Bronchial epithelial cell (primary cell): Measurements from ENCODE around the gene LDB3. TPM values are rescaled to one million over a fixed set of nuclear protein-coding genes. Genes with fewer than 3 reads are reported as not detected.

Experiments
- DNase-seq: peaks from one replicate; pipeline ENCODE4 v3.0.0-alpha.2; 2010; ENCODE audit warnings: low read depth
- FAIRE-seq: peaks from 2 replicates; lab custom pipeline; 2011; peaks lifted over from hg19 to GRCh38; lab: Jason Lieb, UNC
- H3K27me3 ChIP-seq: 2 replicates; pipeline ENCODE4 v1.5.1; 2011; ENCODE audit warnings: low read length; ENCODE audit not compliant: control insufficient read depth, insufficient read depth
- H3K36me3 ChIP-seq: 2 replicates; pipeline ENCODE4 v1.5.1; 2011; ENCODE audit warnings: low read length; ENCODE audit not compliant: control insufficient read depth, insufficient read depth
- H3K4me3 ChIP-seq: 2 replicates; pipeline ENCODE4 v1.5.1; 2011; ENCODE audit warnings: mild to moderate bottlenecking, low read depth, low read length, control low read depth
- total RNA-seq: library from RNA; depleted of rRNA; stranded (reverse); fragments of >200 nt; gene quantifications from 2 replicates; pipeline ENCODE4 v1.2.1, GENCODE V29; 2014
- TF ChIP-seq, protein P1 (sequence below): IDR thresholded peaks from 2 replicates; pipeline ENCODE4 v1.5.1; 2011; ENCODE audit warnings: mild to moderate bottlenecking, moderate library complexity, low read length, control low read depth, inconsistent platforms; ENCODE audit not compliant: insufficient read depth, severe bottlenecking

The LDB3 gene
- total RNA-seq, 1 donor from 2014 or later, result not detected

DNA sequence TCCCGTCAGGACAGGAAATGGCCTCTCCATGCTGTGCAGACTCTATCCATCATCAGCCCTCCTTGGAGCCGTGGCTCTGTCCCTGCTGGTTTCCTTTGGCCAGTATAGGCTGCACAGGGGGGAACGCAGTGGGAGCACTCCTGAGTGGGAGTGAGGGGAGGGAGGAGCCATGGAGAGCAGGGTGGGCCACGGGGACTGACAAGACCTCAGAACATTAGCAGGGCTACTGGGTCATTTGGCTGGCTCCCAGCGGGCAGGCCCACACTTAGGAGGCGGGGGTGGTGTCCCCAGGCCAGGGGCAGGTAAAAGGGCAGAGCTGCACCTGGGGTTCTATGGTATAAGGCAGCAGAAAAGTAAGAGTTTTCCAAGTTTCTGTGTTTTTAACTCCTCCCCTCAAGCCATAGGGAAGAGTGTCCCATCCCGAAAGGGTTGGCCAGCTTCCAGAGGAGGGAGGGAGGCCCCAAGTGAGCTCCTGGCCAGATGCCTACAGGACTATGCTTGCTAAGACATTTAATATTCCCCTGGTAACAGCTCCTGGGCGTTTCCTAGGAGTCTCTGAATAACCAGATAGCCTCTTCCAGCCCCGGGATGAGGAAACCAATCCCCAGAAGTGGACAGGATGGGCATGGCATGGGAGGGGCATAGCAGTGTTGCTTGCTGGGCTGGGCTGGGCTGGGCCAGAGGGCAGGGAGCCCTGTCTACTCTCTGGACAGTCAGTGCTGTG lies 19.4 kb upstream of the LDB3 start:
- TF ChIP-seq, protein P1, sequence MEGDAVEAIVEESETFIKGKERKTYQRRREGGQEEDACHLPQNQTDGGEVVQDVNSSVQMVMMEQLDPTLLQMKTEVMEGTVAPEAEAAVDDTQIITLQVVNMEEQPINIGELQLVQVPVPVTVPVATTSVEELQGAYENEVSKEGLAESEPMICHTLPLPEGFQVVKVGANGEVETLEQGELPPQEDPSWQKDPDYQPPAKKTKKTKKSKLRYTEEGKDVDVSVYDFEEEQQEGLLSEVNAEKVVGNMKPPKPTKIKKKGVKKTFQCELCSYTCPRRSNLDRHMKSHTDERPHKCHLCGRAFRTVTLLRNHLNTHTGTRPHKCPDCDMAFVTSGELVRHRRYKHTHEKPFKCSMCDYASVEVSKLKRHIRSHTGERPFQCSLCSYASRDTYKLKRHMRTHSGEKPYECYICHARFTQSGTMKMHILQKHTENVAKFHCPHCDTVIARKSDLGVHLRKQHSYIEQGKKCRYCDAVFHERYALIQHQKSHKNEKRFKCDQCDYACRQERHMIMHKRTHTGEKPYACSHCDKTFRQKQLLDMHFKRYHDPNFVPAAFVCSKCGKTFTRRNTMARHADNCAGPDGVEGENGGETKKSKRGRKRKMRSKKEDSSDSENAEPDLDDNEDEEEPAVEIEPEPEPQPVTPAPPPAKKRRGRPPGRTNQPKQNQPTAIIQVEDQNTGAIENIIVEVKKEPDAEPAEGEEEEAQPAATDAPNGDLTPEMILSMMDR, result no peak
- Histone ChIP-seq H3K36me3 (no peaks in the 10 kb centered on the region), H3K27me3 (peaks cover 3% of the 10 kb centered on the region), H3K4me3 (no peak overlapping the region)
- no peak for FAIRE-seq
- DNase-seq, result peak; percentile 70

DNA sequence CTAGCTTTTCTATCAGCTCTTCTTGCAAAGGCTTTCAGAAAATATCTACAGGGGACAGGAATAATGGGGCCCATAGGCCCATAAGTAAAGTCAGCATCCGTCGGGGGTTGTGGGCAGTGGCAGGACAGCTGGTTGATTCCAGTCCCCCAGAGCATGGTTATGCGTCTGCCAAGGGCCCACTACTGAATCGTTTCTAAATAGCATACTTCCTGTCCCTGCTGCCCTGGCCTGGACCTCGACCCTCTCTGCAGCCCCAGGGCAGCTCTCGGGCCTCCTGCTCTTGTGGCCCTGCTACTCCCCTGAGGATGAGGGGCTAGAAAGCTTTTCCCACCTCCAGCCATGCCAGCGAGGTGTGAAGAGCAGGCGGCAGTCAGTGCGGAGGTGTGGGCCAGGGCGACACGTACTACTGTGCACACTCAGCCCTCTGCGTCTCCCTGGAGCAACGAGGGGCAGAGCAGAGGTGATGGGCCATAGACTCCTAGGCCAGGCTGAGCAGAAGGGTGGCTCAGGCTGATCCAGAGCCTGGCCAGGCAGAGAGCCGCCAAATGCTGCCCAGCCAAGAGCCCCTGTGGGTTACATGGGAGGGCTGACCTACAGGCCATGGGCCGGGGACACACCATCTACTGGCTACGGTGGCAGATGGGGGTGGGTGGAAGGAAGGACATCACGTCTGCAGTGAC lies 18.7 kb upstream of the LDB3 start:
- Histone ChIP-seq H3K27me3 (peaks cover 3% of the 10 kb centered on the region), H3K36me3 (no peaks in the 10 kb centered on the region), H3K4me3 (no peak overlapping the region)
- DNase-seq (no peak), FAIRE-seq (no peak)
- TF ChIP-seq, protein P1, result no peak

GRCh38 chr10:86650151-86650550 lies 18.2 kb upstream of the LDB3 start:
- TF ChIP-seq, protein P1, result no peak
- H3K36me3 ChIP-seq, result no peaks in the 10 kb centered on the region
- no peak overlapping the region for H3K4me3 ChIP-seq
- FAIRE-seq, result no peak
- H3K27me3 ChIP-seq, result peaks cover 3% of the 10 kb centered on the region
- DNase-seq, result no peak

DNA sequence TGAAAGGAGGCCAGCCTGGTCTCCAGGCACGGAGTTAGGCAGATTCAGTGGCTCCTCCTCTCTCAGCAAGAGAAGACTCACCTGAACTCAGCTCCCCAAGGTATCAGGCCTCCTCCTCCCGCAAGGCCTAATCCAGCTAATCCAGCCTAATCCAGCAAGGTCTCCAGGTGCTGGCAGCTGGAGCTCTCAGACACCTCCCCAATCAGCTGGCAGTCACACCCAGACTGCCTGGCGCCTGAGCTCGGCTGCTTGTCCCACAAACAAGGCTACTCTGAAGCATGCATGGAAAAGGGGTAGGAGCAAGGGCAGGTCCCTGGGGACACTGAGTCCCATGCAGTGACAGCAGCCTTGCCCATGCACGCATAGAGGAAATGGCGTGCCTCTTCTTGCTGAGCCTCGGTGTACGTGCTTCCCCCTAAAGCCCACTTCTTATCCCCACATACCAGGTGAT lies 17.3 kb upstream of the LDB3 start:
- FAIRE-seq, result no peak
- Histone ChIP-seq H3K36me3 (no peaks in the 10 kb centered on the region), H3K4me3 (no peak overlapping the region), H3K27me3 (peaks cover 3% of the 10 kb centered on the region)
- TF ChIP-seq, protein P1, result no peak
- DNase-seq, result no peak

DNA sequence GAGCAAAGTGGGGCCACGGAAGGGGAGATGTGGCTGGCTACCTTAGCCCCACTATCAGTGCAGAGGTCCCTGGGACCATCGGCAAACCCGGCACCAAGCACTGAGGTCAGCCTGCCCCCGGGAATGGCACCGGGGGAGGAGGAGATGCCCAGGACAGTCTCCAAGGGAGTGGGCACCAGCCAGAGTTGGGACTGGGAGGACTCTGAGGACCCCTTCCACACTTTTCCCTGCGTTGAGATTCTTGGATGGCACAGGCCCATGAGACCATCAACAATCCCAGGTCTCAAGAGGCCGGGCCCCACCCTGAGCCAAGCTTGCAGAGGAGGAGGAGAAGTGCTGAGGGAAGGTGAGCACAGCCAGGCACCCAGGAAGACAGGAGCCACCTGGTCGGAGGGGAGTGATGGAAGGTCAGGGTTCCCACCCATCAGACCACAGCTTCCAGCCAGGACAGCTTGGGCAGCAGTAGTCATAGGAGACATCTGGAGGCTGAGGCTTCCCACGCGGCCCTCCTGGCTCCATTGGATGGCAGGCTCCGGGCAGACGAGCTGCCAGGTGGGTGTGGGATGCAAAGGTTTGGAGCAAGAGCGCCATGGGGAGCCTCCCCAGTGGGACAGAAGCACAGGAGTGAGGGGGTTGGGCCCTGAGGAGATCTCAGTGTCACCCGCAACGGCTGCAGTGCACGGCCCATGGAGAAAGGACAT lies 16.5 kb upstream of the LDB3 start:
- TF ChIP-seq, protein P1, result no peak
- H3K36me3 ChIP-seq, result no peaks in the 10 kb centered on the region
- DNase-seq (no peak), FAIRE-seq (no peak)
- H3K27me3 ChIP-seq, result peaks cover 3% of the 10 kb centered on the region
- H3K4me3 ChIP-seq, result no peak overlapping the region
